Stimulated activated CD8-positive, alpha-beta memory T cell treated with anti-CD3 and anti-CD28 coated beads, Interleukin-4, amount 100 ng/mL, for 1 hour (primary cell): ENCODE data around the gene AURKA.
"Not testable (repeated sequence)": the region's sequence is repeated elsewhere in the genome, so short reads cannot be mapped to it uniquely, and the experiment has no call there.

Source experiments
- DNase-seq, 2 donors: peaks; one replicate each; pipeline ENCODE4 v3.0.0-alpha.2; 2020; ENCODE audit warnings: low read depth in 2 of 2, low spot score in 1 of 2

Gene AURKA

GRCh38 chr20:56391596-56392131, 351 bp downstream of the AURKA start:
- DNase-seq: no peak

- no peak for DNase-seq
These were observed 978 bp downstream of the AURKA start for GRCh38 chr20:56391037-56391436.

- not testable (repeated sequence) for DNase-seq
These were observed 1.6 kb downstream of the AURKA start for GRCh38 chr20:56390396-56390795.

GRCh38 chr20:56389807-56390206, 2.2 kb downstream of the AURKA start:
- no peak for DNase-seq

- DNase-seq: no peak
These were observed 3.1 kb downstream of the AURKA start for GRCh38 chr20:56388882-56389281.

GRCh38 chr20:56386219-56386618, 5.8 kb downstream of the AURKA start:
- no peak for DNase-seq

GRCh38 chr20:56385130-56385529, 6.9 kb downstream of the AURKA start:
- no peak for DNase-seq

- DNase-seq: no peak
These were observed 8.7 kb downstream of the AURKA start for GRCh38 chr20:56383334-56383733.

GRCh38 chr20:56382696-56383095, 9.3 kb downstream of the AURKA start:
- no peak for DNase-seq

GRCh38 chr20:56381501-56381900, 10.5 kb downstream of the AURKA start:
- DNase-seq: no peak

- DNase-seq: no peak
These were observed 11.6 kb downstream of the AURKA start for GRCh38 chr20:56380375-56380774.

- no peak for DNase-seq
These were observed 13.6 kb downstream of the AURKA start for GRCh38 chr20:56378386-56378785.

GRCh38 chr20:56376331-56376730, 15.7 kb downstream of the AURKA start:
- no peak for DNase-seq

- DNase-seq: no peak
These were observed 18.1 kb downstream of the AURKA start for GRCh38 chr20:56373942-56374341.

GRCh38 chr20:56372850-56373249, 19.2 kb downstream of the AURKA start:
- DNase-seq: no peak

- no peak for DNase-seq
These were observed 20.0 kb downstream of the AURKA start for GRCh38 chr20:56371977-56372376.

GRCh38 chr20:56369179-56369578, 22.8 kb downstream of the AURKA start:
- DNase-seq: no peak

GRCh38 chr20:56368351-56369134, 23.5 kb downstream of the AURKA start:
- DNase-seq: no peak

- no peak for DNase-seq
These were observed 28.5 kb downstream of the AURKA start for GRCh38 chr20:56363491-56363890.

- DNase-seq: no peak
These were observed 29.1 kb downstream of the AURKA start for GRCh38 chr20:56362833-56363413.

- DNase-seq: no peak
These were observed 30.1 kb downstream of the AURKA start for GRCh38 chr20:56361900-56362299.

GRCh38 chr20:56360908-56361205, 31.2 kb downstream of the AURKA start:
- no peak for DNase-seq
